Kidney epithelial cell (primary cell): ENCODE measurements around the gene SPINK1. TPM values are rescaled to one million over a fixed set of nuclear protein-coding genes. Genes with fewer than 3 reads are reported as not detected.
"Not testable (repeated sequence)": the region's sequence is repeated elsewhere in the genome, so short reads cannot be mapped to it uniquely, and the experiment has no call there.

ENCODE experiments used
- DNase-seq: peaks from one replicate; pipeline ENCODE4 v3.0.0-alpha.2; 2010; ENCODE audit warnings: low read depth
- H3K27me3 ChIP-seq: 2 replicates; pipeline ENCODE4 v1.6.0; 2011; ENCODE audit warnings: low read length; ENCODE audit not compliant: control insufficient read depth, insufficient read depth
- H3K36me3 ChIP-seq: 2 replicates; pipeline ENCODE4 v1.5.1; 2011; ENCODE audit warnings: low read length; ENCODE audit not compliant: control insufficient read depth, insufficient read depth
- H3K4me3 ChIP-seq: 2 replicates; pipeline ENCODE4 v1.5.1; 2011; ENCODE audit warnings: low read depth, mild to moderate bottlenecking, control low read depth, low read length
- CTCF ChIP-seq: IDR thresholded peaks from 2 replicates; pipeline ENCODE4 v1.5.1; 2011; ENCODE audit warnings: mild to moderate bottlenecking, moderate library complexity, low read length, control low read depth, inconsistent platforms; ENCODE audit not compliant: insufficient read depth, poor library complexity, severe bottlenecking
- total RNA-seq: library from RNA; depleted of rRNA; stranded (reverse); fragments of >200 nt; gene quantifications from 2 replicates; pipeline ENCODE4 v1.2.3, GENCODE V29; 2015

SPINK1 gene
- total RNA-seq, 1 donor from 2014 or later: not detected

- no peaks in the 10 kb centered on the region for H3K27me3 ChIP-seq
- no peak for TF ChIP-seq CTCF
- no peaks in the 10 kb centered on the region for H3K36me3 ChIP-seq
- no peak for DNase-seq
- no peak overlapping the region for H3K4me3 ChIP-seq
Observed at GRCh38 chr5:147836439-147836838, 5.0 kb upstream of the SPINK1 start.

- no peak for DNase-seq
- TF ChIP-seq CTCF: no peak
- Histone ChIP-seq H3K27me3 (no peaks in the 10 kb centered on the region), H3K4me3 (no peak overlapping the region), H3K36me3 (no peaks in the 10 kb centered on the region)
Observed at GRCh38 chr5:147835386-147835798, 3.9 kb upstream of the SPINK1 start.

- no peak for TF ChIP-seq CTCF
- H3K4me3 ChIP-seq: no peak overlapping the region
- H3K36me3 ChIP-seq: no peaks in the 10 kb centered on the region
- H3K27me3 ChIP-seq: no peaks in the 10 kb centered on the region
- DNase-seq: no peak
Observed at GRCh38 chr5:147832541-147832940, 1.1 kb upstream of the SPINK1 start.

GRCh38 chr5:147830035-147830434 lies 1.4 kb downstream of the SPINK1 start:
- DNase-seq: no peak
- TF ChIP-seq CTCF: no peak

GRCh38 chr5:147827017-147827416 lies 4.5 kb downstream of the SPINK1 start:
- H3K27me3 ChIP-seq, H3K4me3 ChIP-seq, H3K36me3 ChIP-seq, DNase-seq: not testable (repeated sequence)

More at GRCh38 chr5:147830035-147830434, 1.4 kb downstream of the SPINK1 start:
- Histone ChIP-seq H3K27me3 (no peaks in the 10 kb centered on the region), H3K4me3 (no peak overlapping the region), H3K36me3 (no peaks in the 10 kb centered on the region)

GRCh38 chr5:147826361-147826760 lies 5.1 kb downstream of the SPINK1 start:
- no peak for TF ChIP-seq CTCF
- Histone ChIP-seq H3K36me3 (no peaks in the 10 kb centered on the region), H3K4me3 (no peak overlapping the region), H3K27me3 (no peaks in the 10 kb centered on the region)
- no peak for DNase-seq
